NOMO-1 treated with dmso at 0.1 percent for 144 hours (cell line): ENCODE measurements around the gene TBP.
A peak's percentile ranks its signal among the peaks of the same experiment; 100 is the strongest.

ENCODE experiments used
- DNase-seq: peaks from one replicate; lab custom pipeline; 2025; ENCODE audit not compliant: unreplicated experiment; lab: John Stamatoyannopoulos, UW

The TBP gene

GRCh38 chr6:170533792-170534191 lies 20.4 kb upstream of the TBP start:
- no peak for DNase-seq

- DNase-seq, result no peak
Observed at GRCh38 chr6:170535004-170535403, 19.2 kb upstream of the TBP start.

- no peak for DNase-seq
Observed at GRCh38 chr6:170536671-170537070, 17.5 kb upstream of the TBP start.

DNA sequence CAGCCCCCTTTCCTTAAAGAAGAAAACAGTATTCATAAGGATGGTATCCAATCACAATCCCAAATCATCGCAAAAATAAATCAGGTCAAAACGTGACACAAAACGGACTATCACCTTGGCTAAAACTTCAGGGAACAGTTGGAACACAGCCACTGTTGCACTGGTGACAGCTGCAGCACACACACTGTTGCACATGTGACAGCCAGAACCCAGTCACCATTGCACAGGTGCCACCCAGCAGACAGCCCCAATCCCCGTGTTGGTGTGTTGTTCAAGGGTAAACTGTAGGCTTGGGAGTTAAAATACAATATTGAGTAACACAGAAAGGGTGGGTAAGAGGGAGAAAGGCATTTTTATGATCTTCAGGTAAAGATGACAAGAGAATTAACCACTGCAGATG lies 16.8 kb upstream of the TBP start:
- DNase-seq, result no peak

- DNase-seq, result no peak
Observed at GRCh38 chr6:170542031-170542719, 12.0 kb upstream of the TBP start.

GRCh38 chr6:170545405-170545804 lies 8.8 kb upstream of the TBP start:
- no peak for DNase-seq

DNA sequence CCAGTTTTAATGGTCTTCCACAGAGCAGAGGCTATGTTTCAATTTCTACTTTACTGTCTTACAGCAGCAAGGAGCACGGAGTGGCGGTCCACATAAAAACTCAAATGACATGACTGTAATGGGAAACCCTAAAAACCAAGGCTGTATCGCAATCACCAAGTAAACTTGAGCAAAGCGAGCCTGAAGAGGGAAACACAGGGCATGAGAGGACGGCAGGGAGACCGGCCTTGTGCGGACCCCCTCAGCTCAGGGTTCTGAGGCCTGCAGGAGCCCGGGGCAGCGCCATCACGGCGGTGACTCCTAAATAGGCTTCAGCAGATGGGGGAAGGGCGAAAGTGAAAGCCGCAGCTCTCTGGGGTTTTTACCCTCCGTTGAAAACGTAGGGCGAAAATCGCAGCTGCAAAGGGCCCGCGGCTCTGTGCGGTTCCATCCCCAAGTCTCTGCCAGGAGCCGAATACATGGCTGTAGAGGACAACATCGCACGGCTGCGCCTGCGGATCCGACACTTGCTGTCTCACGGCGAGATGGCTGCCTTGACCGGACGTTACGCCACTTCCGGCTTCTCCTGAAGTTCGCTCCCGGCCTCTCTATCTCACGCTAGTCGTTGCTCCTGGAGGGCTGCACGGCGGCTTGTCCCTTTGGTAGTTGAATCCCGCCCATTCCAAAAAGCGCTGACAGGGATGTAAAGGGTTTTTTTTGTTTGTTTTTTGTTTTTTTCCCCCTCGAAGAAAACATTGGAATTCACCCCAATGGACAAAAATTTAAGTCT lies 1.2 kb upstream of the TBP start, which contains the start of gene PSMB1:
Gene PSMB1 (minus strand): TSS at position 543 of the 769 bp plus-strand sequence. CDS start 65 bp downstream, at position 478.
- DNase-seq, result peak; percentile 90

DNA sequence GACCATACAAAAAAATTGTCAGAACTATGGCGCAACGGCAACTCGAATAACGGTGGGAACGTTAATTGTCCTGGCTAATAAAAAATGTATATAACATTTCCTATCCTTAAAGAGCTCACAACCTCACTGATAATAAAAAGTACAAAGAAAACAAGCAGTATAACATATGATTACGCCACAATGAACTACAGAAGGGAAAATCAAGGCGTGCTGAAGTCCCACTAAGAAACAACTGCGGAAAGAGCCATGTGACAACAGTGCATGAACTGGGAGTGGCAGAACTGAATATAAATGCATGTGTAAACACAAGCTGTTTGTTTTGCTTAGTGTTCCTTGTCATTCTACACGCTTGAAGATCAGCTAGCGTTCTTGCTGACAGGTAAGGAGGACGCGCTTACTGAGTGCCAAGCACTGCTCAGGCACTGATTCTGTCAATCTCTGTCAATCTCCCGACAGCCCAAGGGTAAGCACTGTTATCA lies 596 bp upstream of the TBP start:
- DNase-seq, result peak; percentile 59

DNA sequence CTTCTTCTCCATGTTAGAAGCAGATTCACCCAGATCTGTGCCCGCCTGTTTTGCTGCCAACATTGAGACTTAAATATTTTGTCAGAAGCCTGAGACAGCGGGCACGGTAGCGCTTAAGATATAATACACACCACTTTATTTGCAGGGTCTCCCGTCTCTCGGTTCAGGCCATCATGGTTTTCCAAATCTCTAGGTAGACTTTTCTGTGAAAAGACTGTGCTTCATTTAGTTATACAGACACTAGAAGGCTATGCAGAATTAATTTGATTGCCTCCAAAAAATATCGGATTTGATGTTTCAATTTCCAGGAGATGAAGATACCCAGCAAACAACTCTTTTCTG lies 598 bp downstream of the TBP start:
- no peak for DNase-seq

GRCh38 chr6:170555305-170555704 lies 1.1 kb downstream of the TBP start:
- no peak for DNase-seq

GRCh38 chr6:170561555-170561954 lies 7.4 kb downstream of the TBP start:
- DNase-seq, result no peak

DNA sequence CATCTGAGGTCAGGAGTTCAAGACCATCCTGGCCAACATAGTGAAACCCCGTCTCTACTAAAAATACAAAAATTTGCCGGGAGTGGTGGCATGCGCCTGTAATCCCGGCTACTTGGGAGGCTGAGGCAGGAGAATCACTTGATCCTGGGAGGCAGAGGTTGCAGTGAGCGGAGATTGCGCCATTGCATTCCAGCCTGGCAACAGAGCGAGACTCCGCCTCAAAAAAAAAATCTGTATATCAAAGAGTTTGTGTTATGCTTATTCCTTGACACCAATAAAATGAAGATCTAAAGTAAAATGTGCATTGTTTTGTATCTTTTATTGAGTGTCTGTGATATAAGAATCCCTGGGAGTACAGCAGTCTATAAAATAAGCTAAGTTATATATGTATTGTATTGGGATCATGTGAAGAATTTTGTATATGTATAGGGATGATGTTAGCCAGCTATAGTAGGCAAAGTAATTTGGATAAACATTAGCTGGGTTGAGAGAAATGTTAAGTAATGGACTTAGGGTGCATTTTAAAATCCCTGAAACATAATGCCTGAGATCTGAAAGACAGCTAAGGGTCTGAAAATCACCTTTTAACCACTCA lies 10.9 kb downstream of the TBP start:
- DNase-seq, result no peak

GRCh38 chr6:170572704-170573466 lies 18.7 kb downstream of the TBP start:
- no peak for DNase-seq

- no peak for DNase-seq
Observed at GRCh38 chr6:170575250-170575649, 21.1 kb downstream of the TBP start.

- DNase-seq, result no peak
Observed at GRCh38 chr6:170578909-170579308, 24.7 kb downstream of the TBP start.

DNA sequence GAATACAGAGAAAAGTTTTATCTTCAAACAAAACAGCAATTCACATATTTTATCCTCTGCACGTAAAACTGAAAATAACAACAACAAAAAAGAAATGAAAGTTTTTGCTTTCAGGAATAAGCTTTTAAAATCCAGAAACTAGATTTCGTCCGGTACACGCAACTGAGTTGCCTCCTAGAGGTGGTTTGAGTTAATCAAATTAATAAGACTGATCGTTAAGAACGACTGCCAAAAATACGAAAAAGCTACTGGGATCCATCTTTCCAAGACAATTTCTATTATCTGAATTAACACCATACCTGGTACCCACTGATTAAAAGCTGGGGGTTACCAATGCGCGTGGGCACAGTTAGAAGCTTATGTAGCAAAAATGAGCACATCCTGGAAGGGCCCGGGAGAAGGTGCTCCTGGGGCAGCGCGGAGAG lies 29.6 kb downstream of the TBP start:
- no peak for DNase-seq

DNA sequence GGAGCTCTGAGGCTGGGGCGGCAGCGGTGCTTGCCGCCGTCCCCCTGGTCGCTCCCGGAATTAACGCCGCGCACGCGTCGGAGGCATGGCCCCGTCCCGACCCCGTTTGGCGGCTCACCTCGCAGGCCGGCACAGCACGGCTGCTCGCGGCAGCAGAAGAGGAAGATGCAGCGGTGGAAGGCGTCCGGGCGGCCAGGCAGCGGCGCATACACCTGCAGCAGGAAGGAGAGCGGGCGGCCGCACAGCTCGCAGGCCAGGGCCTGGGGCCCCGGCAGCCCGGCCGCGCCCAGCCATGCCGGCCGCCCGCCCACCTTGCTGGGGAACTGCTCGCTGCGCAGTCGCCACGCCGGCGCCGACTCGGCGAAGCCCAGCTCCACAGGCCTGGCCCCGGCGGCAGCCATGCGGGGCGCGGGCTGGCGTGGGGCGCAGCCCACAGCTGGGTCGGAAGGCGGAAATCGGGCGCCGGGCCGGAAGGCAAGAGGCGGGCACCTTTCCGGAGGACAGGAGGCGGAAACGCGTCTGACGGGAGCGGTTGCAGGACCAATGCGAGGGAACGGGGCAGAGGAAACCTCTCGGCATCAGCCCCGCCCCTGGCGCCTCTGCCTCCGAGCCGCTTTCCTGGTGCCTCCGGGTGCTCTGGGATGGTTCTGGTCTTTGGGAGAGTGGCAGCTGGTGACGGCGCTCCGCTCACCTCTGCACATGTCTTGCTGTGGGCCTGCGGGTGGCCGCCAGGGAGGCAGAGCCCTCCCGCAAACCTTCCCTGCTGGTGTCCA lies 30.2 kb downstream of the TBP start, which contains the start of gene PDCD2:
Gene PDCD2 (minus strand): TSS at position 457 of the 773 bp plus-strand sequence. CDS start 56 bp downstream, at position 401.
- peak; percentile 96 for DNase-seq

DNA sequence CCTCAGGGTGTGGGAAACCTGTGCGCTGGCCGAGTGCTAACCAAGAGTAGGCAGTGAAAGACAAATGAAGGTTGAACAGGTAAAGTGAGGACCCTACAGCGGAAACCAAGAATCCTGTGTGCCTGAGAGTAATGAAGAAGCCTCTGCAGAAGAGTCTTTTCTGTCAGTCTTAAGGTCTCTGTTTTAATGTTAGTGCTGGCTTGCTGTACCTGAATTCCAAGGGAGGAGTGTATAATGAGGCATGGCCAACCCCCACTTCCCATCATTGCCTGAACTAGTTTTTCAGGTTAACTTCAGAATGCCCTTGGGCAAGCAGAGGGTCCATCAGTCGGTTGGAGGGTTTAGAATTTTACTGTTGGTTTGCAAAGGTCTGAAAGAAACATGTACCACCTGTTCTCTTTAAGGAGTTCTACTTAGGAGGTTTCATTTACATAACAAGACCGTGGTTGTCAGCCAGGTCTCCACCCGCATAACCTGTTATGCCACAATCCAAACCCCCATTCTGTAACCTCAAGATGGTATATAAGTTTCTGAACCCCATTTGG lies 30.9 kb downstream of the TBP start:
- DNase-seq, result no peak

DNA sequence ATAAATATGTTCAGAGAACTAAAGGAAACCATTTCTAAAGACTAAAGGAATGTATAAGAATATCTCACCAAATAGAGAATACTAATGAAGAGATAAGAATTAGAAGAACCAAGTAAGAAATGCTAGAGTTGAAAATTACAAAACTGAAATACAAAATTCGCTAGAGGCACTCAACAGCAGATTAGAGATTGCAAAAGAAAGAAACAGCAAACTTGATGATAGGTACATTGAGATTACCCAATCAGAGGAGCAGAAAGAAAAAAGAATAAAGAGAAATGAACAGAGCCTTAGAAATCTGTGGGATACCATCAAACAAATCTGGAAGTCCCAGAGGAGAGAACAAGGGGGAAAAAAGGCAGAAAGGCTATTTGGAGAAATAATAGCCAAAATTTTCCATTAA lies 36.6 kb downstream of the TBP start:
- no peak for DNase-seq

GRCh38 chr6:170596426-170596825 lies 42.3 kb downstream of the TBP start:
- DNase-seq, result no peak
